HEK293 (cell line): ENCODE results near the gene MCAM.

Experiments used
- CTCF ChIA-PET: fragments of 350-600 bp; formaldehyde crosslinking; extraction: SDS; loops from one replicate; lab custom pipeline; 2021; ENCODE audit warnings: antibody characterized with exemption; lab: Yijun Ruan, JAX
- POLR2A ChIA-PET: fragments of 300-600 bp; formaldehyde crosslinking; extraction: SDS; loops from one replicate; lab custom pipeline; 2020; ENCODE audit warnings: antibody characterized with exemption, inconsistent platforms; lab: Yijun Ruan, JAX
- H3K27ac ChIP-seq: fragments of 200-500 bp; sonication (Bioruptor generic); 2 replicates; pipeline ENCODE4 v1.5.1; 2014; ENCODE audit warnings: low read depth, low read length, control low read depth, inconsistent platforms; ENCODE audit errors: extremely low read depth
- H3K36me3 ChIP-seq, 2 experiments: fragments of 200-500 bp in 1 of 2; sonication (Bioruptor generic) in 1 of 2; 1 replicate in 1 of 2; 2 replicates in 1 of 2; pipeline ENCODE4 v1.5.1; 2014 to 2017; ENCODE audit warnings: inconsistent platforms in 2 of 2, low read length in 2 of 2; ENCODE audit not compliant: control insufficient read depth in 2 of 2, insufficient read depth in 1 of 2
- H3K4me1 ChIP-seq: fragments of 200-500 bp; sonication (Bioruptor generic); 2 replicates; pipeline ENCODE4 v1.5.1; 2014; ENCODE audit warnings: mild to moderate bottlenecking, low read length, inconsistent platforms; ENCODE audit not compliant: control insufficient read depth, insufficient read depth
- H3K4me3 ChIP-seq: 2 replicates; pipeline ENCODE4 v1.5.1; 2011; ENCODE audit warnings: low read depth, mild to moderate bottlenecking, control low read depth, low read length, moderate library complexity
- H3K9me3 ChIP-seq: fragments of 200-500 bp; sonication (Bioruptor generic); 2 replicates; pipeline ENCODE4 v1.5.1; 2014; ENCODE audit warnings: low read depth, low read length, inconsistent platforms; ENCODE audit not compliant: control insufficient read depth, insufficient read depth
- CTCF ChIP-seq: fragments of 450-650 bp; formaldehyde crosslinking; IDR thresholded peaks from 2 replicates; pipeline ENCODE4 v1.5.1; 2016; ENCODE audit warnings: missing biosample characterization, missing genetic modification characterization
- KLF7 ChIP-seq: fragments of 450-650 bp; formaldehyde crosslinking; IDR thresholded peaks from 2 replicates; pipeline ENCODE4 v1.5.1; 2016; ENCODE audit warnings: missing biosample characterization, missing genetic modification characterization, borderline replicate concordance
- OSR2 ChIP-seq: fragments of 450-650 bp; formaldehyde crosslinking; IDR thresholded peaks from 2 replicates; pipeline ENCODE4 v1.5.1; 2016; ENCODE audit warnings: missing biosample characterization, missing genetic modification characterization
- PRDM2 ChIP-seq: fragments of 450-650 bp; formaldehyde crosslinking; IDR thresholded peaks from 2 replicates; pipeline ENCODE4 v1.5.1; 2016; ENCODE audit warnings: missing biosample characterization, missing genetic modification characterization, borderline replicate concordance
- SALL2 ChIP-seq: fragments of 450-650 bp; formaldehyde crosslinking; IDR thresholded peaks from 2 replicates; pipeline ENCODE4 v1.5.0; 2017; ENCODE audit warnings: missing biosample characterization, mild to moderate bottlenecking, missing genetic modification characterization, borderline replicate concordance
- ZBTB20 ChIP-seq: fragments of 450-650 bp; formaldehyde crosslinking; IDR thresholded peaks from 2 replicates; pipeline ENCODE4 v1.5.1; 2016; ENCODE audit warnings: missing biosample characterization, missing genetic modification characterization
- ZBTB26 ChIP-seq: fragments of 450-650 bp; formaldehyde crosslinking; optimal IDR thresholded peaks from 2 replicates; pipeline ENCODE3; 2016; ENCODE audit warnings: missing biosample characterization, mild to moderate bottlenecking, missing genetic modification characterization
- ZFP69B ChIP-seq: fragments of 450-650 bp; formaldehyde crosslinking; IDR thresholded peaks from 2 replicates; pipeline ENCODE4 v1.5.1; 2016; ENCODE audit warnings: missing biosample characterization, missing genetic modification characterization
- ZNF132 ChIP-seq: fragments of 450-650 bp; formaldehyde crosslinking; IDR thresholded peaks from 2 replicates; pipeline ENCODE4 v1.5.1; 2017; ENCODE audit warnings: missing biosample characterization, missing genetic modification characterization, borderline replicate concordance
- ZNF146 ChIP-seq: fragments of 450-650 bp; formaldehyde crosslinking; IDR thresholded peaks from 2 replicates; pipeline ENCODE4 v1.5.1; 2016; ENCODE audit warnings: missing biosample characterization, missing genetic modification characterization
- ZNF214 ChIP-seq: fragments of 450-650 bp; formaldehyde crosslinking; IDR thresholded peaks from 2 replicates; pipeline ENCODE4 v1.5.1; 2017; ENCODE audit warnings: missing biosample characterization, mild to moderate bottlenecking, missing genetic modification characterization, borderline replicate concordance
- ZNF302 ChIP-seq: fragments of 450-650 bp; formaldehyde crosslinking; IDR thresholded peaks from 2 replicates; pipeline ENCODE4 v1.5.1; 2016; ENCODE audit warnings: missing biosample characterization, missing genetic modification characterization, low read depth
- ZNF558 ChIP-seq: fragments of 450-650 bp; formaldehyde crosslinking; IDR thresholded peaks from 2 replicates; pipeline ENCODE4 v1.5.1; 2016; ENCODE audit warnings: missing biosample characterization, missing genetic modification characterization
- ZNF629 ChIP-seq: fragments of 450-650 bp; formaldehyde crosslinking; IDR thresholded peaks from 2 replicates; pipeline ENCODE4 v1.5.1; 2017; ENCODE audit warnings: missing biosample characterization, missing genetic modification characterization
- ZNF677 ChIP-seq: fragments of 450-650 bp; IDR thresholded peaks from 2 replicates; pipeline ENCODE4 v1.5.0; 2018; ENCODE audit warnings: missing biosample characterization, mild to moderate bottlenecking, missing genetic modification characterization, moderate library complexity
- ZNF701 ChIP-seq: fragments of 450-650 bp; formaldehyde crosslinking; IDR thresholded peaks from 2 replicates; pipeline ENCODE4 v1.5.1; 2016; ENCODE audit warnings: missing biosample characterization, missing genetic modification characterization
- ZNF747 ChIP-seq: fragments of 450-650 bp; formaldehyde crosslinking; IDR thresholded peaks from 2 replicates; pipeline ENCODE4 v1.5.1; 2016; ENCODE audit warnings: missing biosample characterization, missing genetic modification characterization
- ZNF830 ChIP-seq: fragments of 450-650 bp; IDR thresholded peaks from 2 replicates; pipeline ENCODE4 v1.5.0; 2018; ENCODE audit warnings: missing biosample characterization, missing genetic modification characterization, low read depth, mild to moderate bottlenecking, moderate library complexity
- ZNF837 ChIP-seq: fragments of 450-650 bp; formaldehyde crosslinking; IDR thresholded peaks from 2 replicates; pipeline ENCODE4 v1.5.1; 2016; ENCODE audit warnings: missing biosample characterization, missing genetic modification characterization
- ZNF843 ChIP-seq: fragments of 450-650 bp; formaldehyde crosslinking; IDR thresholded peaks from 2 replicates; pipeline ENCODE4 v1.5.1; 2016; ENCODE audit warnings: missing biosample characterization, missing genetic modification characterization
- TF ChIP-seq, protein P1 (sequence below): fragments of 450-650 bp; formaldehyde crosslinking; IDR thresholded peaks from 2 replicates; pipeline ENCODE4 v1.5.1; 2017; ENCODE audit warnings: missing biosample characterization, missing genetic modification characterization
- TF ChIP-seq, protein P2 (sequence below): fragments of 450-650 bp; formaldehyde crosslinking; IDR thresholded peaks from 2 replicates; pipeline ENCODE4 v1.5.1; 2016; ENCODE audit warnings: missing biosample characterization, missing genetic modification characterization
- TF ChIP-seq, protein P3 (sequence below): sonication (generic); formaldehyde crosslinking; IDR thresholded peaks from 2 replicates; pipeline ENCODE4 v1.8.1; 2022; ENCODE audit warnings: mild to moderate bottlenecking, moderate library complexity, missing genetic modification reagents

The MCAM gene

GRCh38 chr11:119320776-119321524 lies 4.0 kb upstream of the MCAM start:
- Histone ChIP-seq H3K4me1 (no peaks in the 10 kb centered on the region; the same call in 1 of the 2 replicates), H3K9me3 (no peaks in the 10 kb centered on the region), H3K4me3 (peak overlapping the region; percentile 21), H3K27ac (peak overlapping the region; percentile 57; the same call in 1 of the 2 replicates), H3K36me3 (no peaks in the 10 kb centered on the region)
- CTCF ChIA-PET: interaction anchor here (0.6 to 15.8 kb wide), 22 partner anchors 12 to 426 kb away, joined by 3 to 151 read pairs (median 5); partner anchors contain the start of genes C1QTNF5, CBL and RNF26
- POLR2A ChIA-PET: interaction anchor here (1.0 to 1.3 kb wide), 3 partner anchors 12 to 291 kb away, joined by 3 to 4 read pairs (median 3); partner anchors contain the start of gene SLC37A4
- TF ChIP-seq KLF7 (tag by site-specific recombination): no peak
- TF ChIP-seq ZNF830: no peak
- peak; percentile 75 for TF ChIP-seq ZBTB26
- TF ChIP-seq ZNF843 (tag by site-specific recombination): no peak
- TF ChIP-seq ZNF146 (tag by site-specific recombination): no peak
- no peak for TF ChIP-seq ZNF558 (tag by site-specific recombination)
- no peak for TF ChIP-seq ZNF837
- TF ChIP-seq ZFP69B (tag by site-specific recombination): peak; percentile 62
- no peak for TF ChIP-seq ZNF132 (tag by site-specific recombination)
- TF ChIP-seq, protein P1, sequence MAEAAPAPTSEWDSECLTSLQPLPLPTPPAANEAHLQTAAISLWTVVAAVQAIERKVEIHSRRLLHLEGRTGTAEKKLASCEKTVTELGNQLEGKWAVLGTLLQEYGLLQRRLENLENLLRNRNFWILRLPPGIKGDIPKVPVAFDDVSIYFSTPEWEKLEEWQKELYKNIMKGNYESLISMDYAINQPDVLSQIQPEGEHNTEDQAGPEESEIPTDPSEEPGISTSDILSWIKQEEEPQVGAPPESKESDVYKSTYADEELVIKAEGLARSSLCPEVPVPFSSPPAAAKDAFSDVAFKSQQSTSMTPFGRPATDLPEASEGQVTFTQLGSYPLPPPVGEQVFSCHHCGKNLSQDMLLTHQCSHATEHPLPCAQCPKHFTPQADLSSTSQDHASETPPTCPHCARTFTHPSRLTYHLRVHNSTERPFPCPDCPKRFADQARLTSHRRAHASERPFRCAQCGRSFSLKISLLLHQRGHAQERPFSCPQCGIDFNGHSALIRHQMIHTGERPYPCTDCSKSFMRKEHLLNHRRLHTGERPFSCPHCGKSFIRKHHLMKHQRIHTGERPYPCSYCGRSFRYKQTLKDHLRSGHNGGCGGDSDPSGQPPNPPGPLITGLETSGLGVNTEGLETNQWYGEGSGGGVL (tag by site-specific recombination): no peak
- no peak for TF ChIP-seq ZNF302 (tag by site-specific recombination)
- TF ChIP-seq ZNF629: no peak
- TF ChIP-seq OSR2 (tag by site-specific recombination): no peak
- no peak for TF ChIP-seq SALL2 (tag by site-specific recombination)
- TF ChIP-seq, protein P2, sequence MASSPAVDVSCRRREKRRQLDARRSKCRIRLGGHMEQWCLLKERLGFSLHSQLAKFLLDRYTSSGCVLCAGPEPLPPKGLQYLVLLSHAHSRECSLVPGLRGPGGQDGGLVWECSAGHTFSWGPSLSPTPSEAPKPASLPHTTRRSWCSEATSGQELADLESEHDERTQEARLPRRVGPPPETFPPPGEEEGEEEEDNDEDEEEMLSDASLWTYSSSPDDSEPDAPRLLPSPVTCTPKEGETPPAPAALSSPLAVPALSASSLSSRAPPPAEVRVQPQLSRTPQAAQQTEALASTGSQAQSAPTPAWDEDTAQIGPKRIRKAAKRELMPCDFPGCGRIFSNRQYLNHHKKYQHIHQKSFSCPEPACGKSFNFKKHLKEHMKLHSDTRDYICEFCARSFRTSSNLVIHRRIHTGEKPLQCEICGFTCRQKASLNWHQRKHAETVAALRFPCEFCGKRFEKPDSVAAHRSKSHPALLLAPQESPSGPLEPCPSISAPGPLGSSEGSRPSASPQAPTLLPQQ: peak; percentile 88
- no peak for TF ChIP-seq ZNF701 (tag by site-specific recombination)
- peak; percentile 15; the same call in 1 of the 2 replicates for TF ChIP-seq ZBTB20 (tag by site-specific recombination)
- TF ChIP-seq PRDM2: no peak
- TF ChIP-seq, protein P3, sequence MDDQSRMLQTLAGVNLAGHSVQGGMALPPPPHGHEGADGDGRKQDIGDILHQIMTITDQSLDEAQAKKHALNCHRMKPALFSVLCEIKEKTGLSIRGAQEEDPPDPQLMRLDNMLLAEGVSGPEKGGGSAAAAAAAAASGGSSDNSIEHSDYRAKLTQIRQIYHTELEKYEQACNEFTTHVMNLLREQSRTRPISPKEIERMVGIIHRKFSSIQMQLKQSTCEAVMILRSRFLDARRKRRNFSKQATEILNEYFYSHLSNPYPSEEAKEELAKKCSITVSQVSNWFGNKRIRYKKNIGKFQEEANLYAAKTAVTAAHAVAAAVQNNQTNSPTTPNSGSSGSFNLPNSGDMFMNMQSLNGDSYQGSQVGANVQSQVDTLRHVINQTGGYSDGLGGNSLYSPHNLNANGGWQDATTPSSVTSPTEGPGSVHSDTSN (CRISPR knock-in tag): no peak
- TF ChIP-seq CTCF: no peak; the same call in 1 of the 2 replicates
- TF ChIP-seq ZNF747 (tag by site-specific recombination): no peak
- TF ChIP-seq ZNF677 (tag by site-specific recombination): no peak
- no peak for TF ChIP-seq ZNF214
